ENCODE results near the gene EME1. TPM values are rescaled to one million over a fixed set of nuclear protein-coding genes. Genes with fewer than 3 reads are reported as not detected.
"Not testable (repeated sequence)": the region's sequence is repeated elsewhere in the genome, so short reads cannot be mapped to it uniquely, and the experiment has no call there.

The EME1 gene
- total RNA-seq, 1 donor from 2014 or later, result 2.4 TPM

- ATAC-seq, result no peak
Measured at GRCh38 chr17:50426472-50426782, 53.4 kb downstream of the EME1 start.

GRCh38 chr17:50426814-50427787 lies 54.1 kb downstream of the EME1 start:
- peak; percentile 25 for ATAC-seq

GRCh38 chr17:50428126-50428525 lies 55.1 kb downstream of the EME1 start:
- not testable (repeated sequence) for ATAC-seq

- peak; percentile 79 for ATAC-seq
Measured at GRCh38 chr17:50428831-50429424, 55.9 kb downstream of the EME1 start.

GRCh38 chr17:50429793-50430192 lies 56.8 kb downstream of the EME1 start:
- ATAC-seq, result no peak

Other genes with a start within 250 kb of the EME1 start
- 0.16 TPM for gene SAMD14, start 243.1 kb upstream of the EME1 start, total RNA-seq
- gene PPP1R9B, start 222.6 kb upstream of the EME1 start, total RNA-seq, result 26.3 TPM
- 0.64 TPM for gene SGCA, start 207.2 kb upstream of the EME1 start, total RNA-seq
- gene COL1A1, start 171.6 kb upstream of the EME1 start, total RNA-seq, result 42.7 TPM
- gene TMEM92, start 98.8 kb upstream of the EME1 start, total RNA-seq, result 0.88 TPM
- gene XYLT2, start 27.1 kb upstream of the EME1 start, total RNA-seq, result 10.8 TPM
- 64.7 TPM for gene MRPL27, start within 50 bp of the EME1 start, total RNA-seq
- 68.2 TPM for gene LRRC59, start 24.3 kb downstream of the EME1 start, total RNA-seq
- gene ACSF2, start 53.0 kb downstream of the EME1 start, total RNA-seq, result 15.1 TPM
- not detected for gene CHAD, start 95.7 kb downstream of the EME1 start, total RNA-seq
- 10.8 TPM for gene RSAD1, start 105.6 kb downstream of the EME1 start, total RNA-seq
- 0.40 TPM for gene MYCBPAP, start 135.2 kb downstream of the EME1 start, total RNA-seq
- gene EPN3, start 159.5 kb downstream of the EME1 start, total RNA-seq, result 38.5 TPM
- gene SPATA20, start 173.9 kb downstream of the EME1 start, total RNA-seq, result 16.8 TPM
- 0.08 TPM for gene CACNA1G, start 187.5 kb downstream of the EME1 start, total RNA-seq